GM19467 (cell line): ENCODE measurements around the gene SYT17.

Experiments used
- ATAC-seq: cut with Tn5 transposase; IDR thresholded peaks from one replicate; pipeline ENCODE4 v1.9.1; 2021; ENCODE audit warnings: mild to moderate bottlenecking, moderate library complexity; ENCODE audit not compliant: unreplicated experiment

The SYT17 gene

DNA sequence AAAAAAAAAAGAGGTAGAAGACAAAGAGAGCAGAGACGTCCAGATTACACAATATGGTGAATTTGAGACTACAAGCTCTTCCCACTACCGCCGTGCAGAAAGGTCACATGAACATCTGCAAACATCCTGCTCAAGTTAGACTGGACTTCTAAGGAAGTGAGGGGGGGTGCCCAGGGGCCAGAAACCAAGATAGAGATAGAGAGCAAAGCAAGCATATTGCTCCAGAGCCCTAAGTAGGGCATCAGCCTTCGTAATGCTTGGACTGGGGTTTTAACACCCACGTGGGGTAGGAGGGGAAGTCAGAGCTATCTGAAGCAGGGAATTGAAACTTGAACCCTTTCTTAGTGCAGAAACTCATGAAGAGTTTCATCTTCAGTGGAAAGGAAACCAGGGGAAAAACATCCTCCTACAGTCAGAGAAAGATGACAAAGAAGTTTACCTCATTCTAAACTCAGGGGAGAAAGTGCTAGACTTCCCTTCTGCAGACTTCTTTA, 126.2 kb downstream of the SYT17 start:
- peak; percentile 61 for ATAC-seq

DNA sequence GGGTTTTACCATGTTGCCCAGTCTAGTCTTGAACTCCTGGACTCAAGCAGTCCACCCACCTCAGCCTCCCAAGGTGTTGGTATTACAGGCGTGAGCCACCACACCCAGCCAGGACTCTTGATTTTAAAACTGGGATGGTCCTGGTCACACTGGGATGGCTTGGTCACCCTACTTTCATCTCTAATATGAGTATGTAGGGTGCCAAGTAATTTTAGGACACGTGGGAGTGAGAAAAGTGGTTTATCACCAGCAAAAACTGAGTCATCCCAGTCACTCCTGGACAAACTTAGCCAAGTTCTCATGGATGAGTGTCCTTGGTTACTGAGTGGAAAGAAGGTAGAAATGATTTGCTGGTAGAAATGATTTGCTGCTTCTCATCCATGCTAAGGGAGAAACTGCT, 127.4 kb downstream of the SYT17 start:
- ATAC-seq: no peak

DNA sequence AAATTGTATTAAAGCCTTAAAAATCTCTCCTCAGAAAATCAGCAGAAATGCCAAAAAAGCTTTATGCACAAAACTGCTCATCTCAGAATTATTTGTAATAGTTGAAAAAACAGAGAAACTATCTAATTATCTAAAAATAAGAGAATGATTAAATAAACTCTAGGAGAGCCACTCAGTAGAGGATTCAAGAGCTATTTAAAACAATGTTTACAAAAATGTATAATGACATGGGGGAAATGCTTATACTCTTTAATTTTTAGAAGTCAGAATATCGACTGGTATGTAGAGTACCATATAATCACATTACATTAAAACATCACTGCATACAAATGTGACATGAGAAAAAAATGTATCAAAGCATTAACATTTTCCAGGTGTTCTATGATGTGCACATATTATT, 129.4 kb downstream of the SYT17 start:
- no peak for ATAC-seq

DNA sequence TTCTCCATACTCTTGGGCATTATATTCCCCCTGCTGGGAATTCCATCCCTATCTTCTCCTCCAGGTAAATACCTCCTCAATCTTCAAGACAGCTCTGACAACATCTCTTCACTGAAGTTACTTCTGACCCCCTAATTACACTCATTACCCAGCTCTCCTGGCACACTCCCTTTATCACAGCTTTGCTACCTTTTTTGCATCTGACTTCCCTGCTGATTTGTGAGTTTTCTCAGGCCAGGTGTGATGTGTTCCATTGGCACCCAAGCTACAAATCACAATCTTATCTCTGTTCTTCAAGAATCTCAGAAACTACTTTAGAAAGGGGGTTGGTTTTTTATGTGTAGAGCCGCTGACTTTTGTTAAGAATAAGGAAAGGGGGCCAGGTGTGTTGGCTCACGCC, 131.5 kb downstream of the SYT17 start:
- ATAC-seq: no peak

DNA sequence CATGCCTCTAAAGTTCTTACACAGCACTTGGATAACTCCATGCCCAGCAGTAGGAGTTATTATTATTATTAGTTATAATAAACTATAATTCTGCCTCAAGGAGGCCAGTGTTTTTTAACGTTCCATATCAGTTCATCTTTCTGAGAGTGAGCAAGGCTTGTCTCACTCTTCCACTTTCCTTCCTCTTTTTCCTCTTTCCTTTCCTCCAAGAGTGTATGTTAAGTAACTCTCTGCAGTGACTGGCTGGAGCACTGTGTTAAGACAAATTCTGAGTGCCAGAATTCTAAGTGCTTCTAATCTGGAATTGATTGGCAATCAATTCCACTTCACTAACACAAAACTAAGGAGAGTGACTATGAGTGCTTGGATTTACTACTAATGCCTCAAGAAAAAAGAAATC, 133.9 kb downstream of the SYT17 start:
- ATAC-seq: no peak

DNA sequence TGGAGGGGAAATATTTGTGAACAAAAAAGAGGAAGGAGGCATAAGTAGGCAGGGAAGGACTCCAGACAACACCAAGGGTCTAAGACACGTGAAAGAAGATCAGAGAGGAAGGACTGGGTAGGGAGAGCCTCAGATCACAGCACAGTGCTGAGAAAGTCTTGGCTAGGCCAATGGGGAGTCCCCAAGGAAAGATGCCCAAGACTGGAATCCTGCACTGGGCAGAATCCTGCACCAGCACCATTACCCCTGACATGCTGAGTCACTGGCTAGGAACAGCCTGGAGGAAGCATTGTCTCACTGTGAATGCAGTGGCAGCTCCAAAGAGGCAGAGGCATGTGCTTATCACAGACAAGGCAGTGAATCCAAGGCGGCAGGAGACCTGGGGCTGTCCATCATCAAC, 136.7 kb downstream of the SYT17 start:
- no peak for ATAC-seq

DNA sequence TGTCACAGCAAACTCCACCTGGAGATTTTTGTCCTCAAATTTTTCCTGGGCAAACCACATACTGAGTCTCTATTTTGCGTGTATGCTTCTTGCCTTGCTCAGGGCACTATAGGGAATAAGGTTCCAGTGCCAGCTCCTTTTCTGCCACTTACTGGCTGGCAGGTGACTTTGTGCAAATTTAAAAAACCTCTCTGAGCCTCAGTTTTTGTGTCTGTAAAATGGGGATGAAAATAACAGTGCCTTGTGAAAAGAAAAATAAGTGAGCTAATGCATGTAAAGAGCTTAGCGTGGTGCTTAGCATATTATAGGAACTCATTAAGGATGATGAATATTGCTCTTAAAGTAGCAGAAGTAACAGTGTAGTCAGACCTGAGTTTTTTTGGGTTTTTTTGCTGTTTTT, 137.4 kb downstream of the SYT17 start:
- no peak for ATAC-seq

DNA sequence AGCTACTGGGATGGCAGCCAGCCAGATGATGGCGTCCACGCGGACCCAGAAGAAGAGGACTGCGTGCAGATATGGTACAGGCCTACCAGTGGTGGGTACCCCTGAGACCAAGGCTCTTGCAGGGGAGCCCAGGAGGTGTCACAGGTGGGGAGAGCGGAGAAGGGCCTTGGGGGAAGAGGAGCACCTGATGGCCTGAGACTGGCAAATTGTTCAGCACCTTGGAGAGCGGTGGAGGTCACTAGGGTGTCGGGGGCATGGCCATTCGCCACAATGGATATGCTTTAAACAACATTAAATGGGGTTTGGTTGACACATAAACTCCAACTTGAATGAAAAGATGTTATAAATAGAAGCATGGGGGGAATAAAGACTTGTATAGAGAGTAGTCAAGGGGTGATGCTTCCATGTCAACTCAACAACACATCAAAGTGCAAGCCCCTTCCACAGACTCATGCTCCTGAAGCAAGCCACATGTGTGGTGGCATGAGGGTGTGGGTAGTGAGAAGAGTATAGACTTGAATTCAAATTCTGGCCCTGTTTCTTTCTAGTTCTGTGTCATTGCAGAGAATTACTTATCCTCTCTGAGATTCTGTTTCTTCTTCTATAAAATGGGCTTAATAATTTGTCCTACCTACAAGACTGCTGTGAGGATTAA, 139.7 kb downstream of the SYT17 start:
- no peak for ATAC-seq

DNA sequence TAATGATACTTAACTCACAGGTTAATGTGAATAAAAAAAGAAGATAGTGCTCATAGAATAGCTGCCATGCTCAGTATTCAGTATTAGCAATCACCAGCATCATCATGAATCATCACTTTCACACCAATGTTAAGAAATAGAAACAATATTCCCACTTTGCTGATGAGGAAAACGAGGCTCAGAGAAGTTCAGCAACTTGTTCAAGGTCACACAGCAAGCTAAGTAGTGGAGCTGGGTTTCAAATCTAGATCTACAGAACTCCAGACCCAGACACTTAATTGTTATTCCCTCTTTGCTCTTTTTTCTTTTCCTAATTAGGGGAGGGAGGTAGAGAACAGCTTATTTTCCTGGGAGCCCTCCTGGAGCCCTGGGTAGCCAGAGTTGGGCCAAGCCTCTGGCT, 140.4 kb downstream of the SYT17 start:
- no peak for ATAC-seq

DNA sequence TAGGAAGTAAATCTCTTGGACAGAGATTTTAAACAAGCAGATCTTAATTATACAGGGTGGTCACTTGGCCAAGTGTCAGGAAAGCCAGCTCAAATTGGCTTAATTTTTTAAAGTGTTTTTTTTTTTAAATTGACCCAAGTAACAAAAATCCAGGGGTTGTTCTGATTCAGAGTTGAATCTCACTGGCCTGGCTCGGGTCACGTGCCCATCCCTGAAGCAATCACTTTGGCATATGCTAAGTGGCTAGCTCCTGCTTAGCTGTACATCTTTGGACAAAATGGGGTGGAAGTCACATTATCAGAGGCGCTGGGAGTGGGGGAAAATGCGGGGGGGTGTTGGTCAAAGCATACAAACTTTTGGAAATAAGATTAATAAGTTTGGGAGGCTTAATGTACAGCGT, 141.1 kb downstream of the SYT17 start:
- no peak for ATAC-seq

DNA sequence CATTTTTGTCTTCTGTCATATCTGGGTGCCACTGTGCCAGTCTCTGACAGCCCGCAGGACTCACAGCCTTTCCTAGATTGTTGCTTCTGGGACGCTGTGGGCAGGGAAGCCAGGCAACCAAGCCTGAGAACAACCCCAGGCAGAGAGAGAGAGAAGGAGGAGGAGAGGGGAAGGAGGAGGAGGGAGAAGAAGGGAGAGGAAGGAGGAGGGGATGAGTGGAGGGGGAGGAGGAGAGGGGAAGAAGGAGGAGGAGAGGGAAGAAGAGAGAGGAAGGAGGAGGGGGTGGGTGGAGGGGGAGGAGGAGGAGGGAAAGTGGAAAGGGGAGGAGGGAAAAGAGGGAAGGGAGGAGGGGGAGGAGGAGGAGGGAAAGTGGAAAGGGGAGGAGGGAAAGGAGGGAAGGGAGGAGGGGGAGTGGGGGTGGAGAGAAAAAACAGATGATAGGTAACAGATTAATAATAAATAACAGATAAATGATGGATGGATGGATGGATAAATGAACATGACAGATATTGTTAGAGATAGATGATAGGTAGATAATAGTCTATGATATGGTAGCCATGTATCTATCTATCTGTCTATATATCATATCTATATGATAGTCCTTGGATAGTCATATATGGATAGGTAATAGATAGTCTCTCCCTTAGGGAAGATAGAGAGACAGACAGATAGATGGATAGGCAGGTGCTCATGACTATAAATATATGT, 146.8 kb downstream of the SYT17 start:
- no peak for ATAC-seq

DNA sequence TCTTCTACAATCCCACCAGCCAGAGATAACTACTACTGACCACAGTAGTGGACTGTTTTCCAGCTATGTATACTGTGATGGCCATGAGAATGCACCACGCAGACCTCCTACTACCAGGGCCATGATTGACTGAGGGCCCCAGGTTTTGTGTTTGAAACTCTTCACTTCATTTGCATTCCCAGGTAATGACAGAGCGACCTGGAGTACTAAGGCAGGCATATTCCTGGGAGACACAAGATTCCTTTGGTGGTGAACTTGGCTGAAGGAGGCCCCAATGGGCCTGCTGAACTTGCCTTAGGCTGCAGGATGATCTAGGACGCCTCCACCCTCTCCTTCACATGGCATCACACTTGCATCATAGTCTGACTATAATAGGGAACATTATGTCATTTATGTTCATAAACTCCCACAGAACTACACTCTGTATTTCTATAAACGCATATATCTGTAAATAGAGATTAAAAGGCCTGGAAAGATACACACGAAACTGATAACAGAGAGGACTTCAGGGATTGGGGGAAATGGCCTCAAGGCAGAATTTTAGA, 147.9 kb downstream of the SYT17 start:
- no peak for ATAC-seq

DNA sequence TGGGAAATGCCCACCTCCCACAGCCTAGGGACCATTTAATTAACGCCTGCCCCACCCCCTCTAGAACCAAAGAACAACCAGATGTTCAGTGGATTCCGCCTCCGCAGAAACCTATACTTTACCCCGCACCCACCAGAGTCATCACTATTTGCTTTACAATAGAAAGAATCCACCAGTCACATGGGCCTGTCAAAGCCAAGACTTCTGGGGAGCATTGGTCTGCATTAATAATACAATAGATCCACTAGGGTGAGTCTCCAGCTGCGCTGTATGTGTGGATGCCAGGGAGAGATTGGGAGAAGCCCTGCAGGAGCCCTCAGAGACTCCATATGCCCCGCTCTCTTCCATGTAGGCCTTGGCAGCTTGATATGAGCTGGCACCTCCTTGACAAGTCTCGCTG, 148.8 kb downstream of the SYT17 start:
- no peak for ATAC-seq
